Measurements from ENCODE around the gene GRM7.

GRCh38 chr3:7657214-7658112 is 796.5 kb downstream of the GRM7 start:
- TF ChIP-seq EZH2 (IDR thresholded peaks at IDR 0.05; ENCODE audit: borderline replicate concordance, insufficient read depth, low read length, poor library complexity, severe bottlenecking) (no peak), EP300 (conservative IDR thresholded peaks at IDR 0.05; ENCODE audit: poor library complexity, severe bottlenecking) (no peak), RAD21 (conservative IDR thresholded peaks at IDR 0.05) (no peak), POLR2AphosphoS5 (IDR thresholded peaks at IDR 0.05) (no peak), TAF1 (IDR thresholded peaks at IDR 0.05; ENCODE audit: low read depth) (no peak)
- TF ChIP-seq, protein P1, sequence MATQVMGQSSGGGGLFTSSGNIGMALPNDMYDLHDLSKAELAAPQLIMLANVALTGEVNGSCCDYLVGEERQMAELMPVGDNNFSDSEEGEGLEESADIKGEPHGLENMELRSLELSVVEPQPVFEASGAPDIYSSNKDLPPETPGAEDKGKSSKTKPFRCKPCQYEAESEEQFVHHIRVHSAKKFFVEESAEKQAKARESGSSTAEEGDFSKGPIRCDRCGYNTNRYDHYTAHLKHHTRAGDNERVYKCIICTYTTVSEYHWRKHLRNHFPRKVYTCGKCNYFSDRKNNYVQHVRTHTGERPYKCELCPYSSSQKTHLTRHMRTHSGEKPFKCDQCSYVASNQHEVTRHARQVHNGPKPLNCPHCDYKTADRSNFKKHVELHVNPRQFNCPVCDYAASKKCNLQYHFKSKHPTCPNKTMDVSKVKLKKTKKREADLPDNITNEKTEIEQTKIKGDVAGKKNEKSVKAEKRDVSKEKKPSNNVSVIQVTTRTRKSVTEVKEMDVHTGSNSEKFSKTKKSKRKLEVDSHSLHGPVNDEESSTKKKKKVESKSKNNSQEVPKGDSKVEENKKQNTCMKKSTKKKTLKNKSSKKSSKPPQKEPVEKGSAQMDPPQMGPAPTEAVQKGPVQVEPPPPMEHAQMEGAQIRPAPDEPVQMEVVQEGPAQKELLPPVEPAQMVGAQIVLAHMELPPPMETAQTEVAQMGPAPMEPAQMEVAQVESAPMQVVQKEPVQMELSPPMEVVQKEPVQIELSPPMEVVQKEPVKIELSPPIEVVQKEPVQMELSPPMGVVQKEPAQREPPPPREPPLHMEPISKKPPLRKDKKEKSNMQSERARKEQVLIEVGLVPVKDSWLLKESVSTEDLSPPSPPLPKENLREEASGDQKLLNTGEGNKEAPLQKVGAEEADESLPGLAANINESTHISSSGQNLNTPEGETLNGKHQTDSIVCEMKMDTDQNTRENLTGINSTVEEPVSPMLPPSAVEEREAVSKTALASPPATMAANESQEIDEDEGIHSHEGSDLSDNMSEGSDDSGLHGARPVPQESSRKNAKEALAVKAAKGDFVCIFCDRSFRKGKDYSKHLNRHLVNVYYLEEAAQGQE (IDR thresholded peaks at IDR 0.05; ENCODE audit: borderline replicate concordance) = no peak
- TF ChIP-seq, protein P2, sequence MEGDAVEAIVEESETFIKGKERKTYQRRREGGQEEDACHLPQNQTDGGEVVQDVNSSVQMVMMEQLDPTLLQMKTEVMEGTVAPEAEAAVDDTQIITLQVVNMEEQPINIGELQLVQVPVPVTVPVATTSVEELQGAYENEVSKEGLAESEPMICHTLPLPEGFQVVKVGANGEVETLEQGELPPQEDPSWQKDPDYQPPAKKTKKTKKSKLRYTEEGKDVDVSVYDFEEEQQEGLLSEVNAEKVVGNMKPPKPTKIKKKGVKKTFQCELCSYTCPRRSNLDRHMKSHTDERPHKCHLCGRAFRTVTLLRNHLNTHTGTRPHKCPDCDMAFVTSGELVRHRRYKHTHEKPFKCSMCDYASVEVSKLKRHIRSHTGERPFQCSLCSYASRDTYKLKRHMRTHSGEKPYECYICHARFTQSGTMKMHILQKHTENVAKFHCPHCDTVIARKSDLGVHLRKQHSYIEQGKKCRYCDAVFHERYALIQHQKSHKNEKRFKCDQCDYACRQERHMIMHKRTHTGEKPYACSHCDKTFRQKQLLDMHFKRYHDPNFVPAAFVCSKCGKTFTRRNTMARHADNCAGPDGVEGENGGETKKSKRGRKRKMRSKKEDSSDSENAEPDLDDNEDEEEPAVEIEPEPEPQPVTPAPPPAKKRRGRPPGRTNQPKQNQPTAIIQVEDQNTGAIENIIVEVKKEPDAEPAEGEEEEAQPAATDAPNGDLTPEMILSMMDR (IDR thresholded peaks at IDR 0.05; ENCODE audit: poor library complexity, severe bottlenecking) = no peak
